Testis (tissue), 3 donors: Measurements from ENCODE around the gene ALG8. TPM values are rescaled to one million over a fixed set of nuclear protein-coding genes. Genes with fewer than 3 reads are reported as not detected.
A peak's percentile ranks its signal among the peaks of the same experiment; 100 is the strongest.

Experiments used
- DNase-seq: peaks from one replicate; pipeline ENCODE4 v3.0.0-alpha.2; 2019
- H3K27ac ChIP-seq, 2 donors: fragments of 200-600 bp; sonication (generic); one replicate each; pipeline ENCODE4 v1.5.1; 2019
- H3K27me3 ChIP-seq: fragments of 200-600 bp; sonication (generic); one replicate; pipeline ENCODE4 v1.5.1; 2019
- H3K36me3 ChIP-seq: fragments of 200-600 bp; sonication (generic); one replicate; pipeline ENCODE4 v1.5.1; 2017; ENCODE audit warnings: low read depth; ENCODE audit errors: missing control alignments
- H3K4me1 ChIP-seq: fragments of 200-600 bp; sonication (generic); one replicate; pipeline ENCODE4 v1.5.1; 2019
- H3K4me3 ChIP-seq, 2 donors: fragments of 200-600 bp; sonication (generic); one replicate each; pipeline ENCODE4 v1.5.1; 2017 to 2019
- H3K9me3 ChIP-seq: fragments of 200-600 bp; sonication (generic); one replicate; pipeline ENCODE4 v1.5.1; 2017
- CTCF ChIP-seq, 3 experiments: fragments of 450-650 bp in 2 of 3; fragments of 200-600 bp in 1 of 3; sonication (generic) in 1 of 3; IDR thresholded peaks; one replicate each; pipeline ENCODE4 v1.5.1; 2016 to 2019; ENCODE audit warnings: antibody characterized with exemption in 3 of 3, mild to moderate bottlenecking in 2 of 3, moderate library complexity in 1 of 3
- POLR2A ChIP-seq: fragments of 450-650 bp; IDR thresholded peaks from one replicate; pipeline ENCODE4 v1.6.1; 2017; ENCODE audit warnings: antibody characterized with exemption, mild to moderate bottlenecking, moderate library complexity
- WGBS, 2 donors: methylation state at CpG; one replicate each; pipeline ENCODE4 v1.1.5; 2018; 5-methylcytosine and 5-hydroxymethylcytosine counted together
- intact Hi-C: fragments of 100-400 bp; cut with DNase I; formaldehyde crosslinking; loops from one replicate; pipeline ENCODE4 v1.15.1; 2023; ENCODE audit warnings: low total_unique reads
- polyA plus RNA-seq: library from polyadenylated mRNA; stranded (reverse); fragments of 350-450 nt; fragmentation: Illumina TruSeq; extraction: RNeasy Lipid Tissue Mini Kit (QIAGEN cat#74804); gene quantifications from one replicate; pipeline ENCODE4 v1.2.3, GENCODE V29; 2014; ENCODE audit warnings: low read depth, low replicate concordance; ENCODE audit not compliant: insufficient read depth
- total RNA-seq, 2 donors: library from RNA; depleted of rRNA; stranded (reverse); fragments of >200 nt; gene quantifications; one replicate each; pipeline ENCODE4 v1.2.3, GENCODE V29; 2016

ALG8 gene
- total and polyA plus RNA-seq, 3 donors from 2014 or later = 61.2 to 115 (median 61.5) TPM

GRCh38 chr11:78171951-78172350 is 32.5 kb upstream of the ALG8 start:
- no peak for TF ChIP-seq CTCF (IDR thresholded peaks at IDR 0.05)
- TF ChIP-seq POLR2A = no peak
- DNase-seq = no peak
- Histone ChIP-seq H3K9me3 (no peaks in the 10 kb centered on the region), H3K27ac (no peak overlapping the region), H3K36me3 (no peaks in the 10 kb centered on the region), H3K4me3 (no peak overlapping the region), H3K4me1 (peaks cover 22% of the 10 kb centered on the region), H3K27me3 (no peaks in the 10 kb centered on the region)
- 89 to 90% methylated on average over 3 to 5 of the region's 6 CpGs for WGBS, 2 donors
- intact Hi-C loops = no loop called here

GRCh38 chr11:78170874-78171549 is 31.6 kb upstream of the ALG8 start:
- DNase-seq = no peak
- Histone ChIP-seq H3K4me3 (no peak overlapping the region), H3K9me3 (no peaks in the 10 kb centered on the region), H3K36me3 (no peaks in the 10 kb centered on the region), H3K27ac (peak overlapping the region in 1 of 2 donors; percentile 87), H3K27me3 (no peaks in the 10 kb centered on the region), H3K4me1 (peaks cover 29% of the 10 kb centered on the region)
- intact Hi-C loops = no loop called here
- WGBS, 2 donors = 68 to 83% methylated on average over 7 of the region's 7 CpGs
- TF ChIP-seq POLR2A = no peak
- no peak for TF ChIP-seq CTCF (IDR thresholded peaks at IDR 0.05)

GRCh38 chr11:78170413-78170812 is 31.0 kb upstream of the ALG8 start:
- H3K36me3 ChIP-seq = no peaks in the 10 kb centered on the region
- intact Hi-C loops = no loop called here
- H3K27ac ChIP-seq = peak overlapping the region in 1 of 2 donors; percentile 87
- peaks cover 29% of the 10 kb centered on the region for H3K4me1 ChIP-seq
- H3K4me3 ChIP-seq = no peak overlapping the region
- 90% methylated on average over 10 to 11 of the region's 11 CpGs for WGBS, 2 donors
- TF ChIP-seq POLR2A = no peak
- TF ChIP-seq CTCF (IDR thresholded peaks at IDR 0.05) = no peak
- no peaks in the 10 kb centered on the region for H3K27me3 ChIP-seq
- no peaks in the 10 kb centered on the region for H3K9me3 ChIP-seq
- no peak for DNase-seq

- WGBS, 2 donors = 39 to 52% methylated on average over 8 to 17 of the region's 17 CpGs
- no peaks in the 10 kb centered on the region for H3K27me3 ChIP-seq
- no peaks in the 10 kb centered on the region for H3K36me3 ChIP-seq
- intact Hi-C loops = no loop called here
- no peaks in the 10 kb centered on the region for H3K9me3 ChIP-seq
- no peak overlapping the region for H3K4me3 ChIP-seq
- peak overlapping the region; percentile 70 to 87 for H3K27ac ChIP-seq
- peaks cover 32% of the 10 kb centered on the region for H3K4me1 ChIP-seq
- no peak for TF ChIP-seq POLR2A
- peak; percentile 65 for DNase-seq
These were observed 29.4 kb upstream of the ALG8 start for GRCh38 chr11:78168539-78169477.

GRCh38 chr11:78166855-78167469 is 27.5 kb upstream of the ALG8 start:
- WGBS, 2 donors = 54 to 64% methylated on average over 6 of the region's 6 CpGs
- Histone ChIP-seq H3K9me3 (no peaks in the 10 kb centered on the region), H3K4me1 (peaks cover 40% of the 10 kb centered on the region), H3K27me3 (no peaks in the 10 kb centered on the region), H3K27ac (peak overlapping the region in 1 of 2 donors; percentile 74), H3K36me3 (no peaks in the 10 kb centered on the region), H3K4me3 (no peak overlapping the region)
- DNase-seq = no peak
- TF ChIP-seq CTCF (IDR thresholded peaks at IDR 0.05) (no peak), POLR2A (no peak)
- intact Hi-C loops = no loop called here
